LNCaP clone FGC (cell line): ENCODE data around the gene HES3.

Source experiments
- DNase-seq: peaks from one replicate; pipeline ENCODE4 v3.0.0-alpha.2; 2011; ENCODE audit warnings: low read depth
- H3K4me3 ChIP-seq: 2 replicates; pipeline ENCODE4 v1.5.1; 2011; ENCODE audit warnings: mild to moderate bottlenecking, low read depth, low read length, control low read depth
- TF ChIP-seq, protein P1 (sequence below): IDR thresholded peaks from 2 replicates; pipeline ENCODE4 v1.5.1; 2012; ENCODE audit warnings: mild to moderate bottlenecking; ENCODE audit not compliant: control insufficient read depth, insufficient read depth; ENCODE audit errors: extremely low read depth

Gene HES3

DNA sequence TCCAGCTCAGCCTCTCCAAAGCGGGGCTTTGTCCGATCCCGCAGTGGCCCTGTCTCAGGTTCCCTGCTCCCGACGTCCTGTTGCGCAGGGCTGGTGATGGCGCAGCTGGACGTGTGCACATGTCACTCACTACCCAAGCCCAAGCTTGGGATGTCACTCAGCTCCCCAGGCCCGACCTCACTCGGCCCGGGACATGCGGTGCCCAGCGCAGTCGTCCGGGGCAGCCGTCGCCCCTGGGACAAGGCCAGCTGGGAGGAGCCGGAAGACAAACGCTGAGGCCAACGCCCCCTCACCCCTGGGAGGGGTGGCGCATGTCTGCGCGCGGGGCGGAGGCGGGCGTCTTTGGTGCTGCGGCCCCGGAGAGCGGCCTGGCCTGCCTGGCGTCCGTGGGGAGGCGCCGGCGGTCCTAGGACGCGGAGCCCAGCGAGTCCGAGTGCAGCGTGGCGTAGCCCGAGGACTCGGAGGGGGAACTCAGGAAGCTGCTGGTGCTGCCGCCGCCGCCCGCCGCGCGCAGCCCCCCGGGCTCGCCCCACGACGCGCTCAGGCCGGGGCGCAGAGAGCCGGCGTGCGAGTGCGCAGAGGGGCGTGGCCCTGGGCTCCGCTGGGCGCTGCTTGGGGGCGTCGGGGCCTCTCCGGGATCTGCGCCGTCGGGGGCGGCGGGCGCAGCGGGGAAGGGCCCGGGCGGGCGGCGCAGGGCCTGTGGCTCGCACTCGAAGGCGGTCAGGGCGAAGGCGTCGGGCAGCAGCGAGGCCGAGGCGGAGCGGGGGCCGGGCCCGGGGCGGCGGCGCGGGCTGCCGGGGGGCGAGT lies 5.2 kb downstream of the HES3 start:
- H3K4me3 ChIP-seq, result no peak overlapping the region

GRCh38 chr1:6249739-6250689 lies 6.0 kb downstream of the HES3 start:
- no peak for DNase-seq
- H3K4me3 ChIP-seq, result no peak overlapping the region
- TF ChIP-seq, protein P1, sequence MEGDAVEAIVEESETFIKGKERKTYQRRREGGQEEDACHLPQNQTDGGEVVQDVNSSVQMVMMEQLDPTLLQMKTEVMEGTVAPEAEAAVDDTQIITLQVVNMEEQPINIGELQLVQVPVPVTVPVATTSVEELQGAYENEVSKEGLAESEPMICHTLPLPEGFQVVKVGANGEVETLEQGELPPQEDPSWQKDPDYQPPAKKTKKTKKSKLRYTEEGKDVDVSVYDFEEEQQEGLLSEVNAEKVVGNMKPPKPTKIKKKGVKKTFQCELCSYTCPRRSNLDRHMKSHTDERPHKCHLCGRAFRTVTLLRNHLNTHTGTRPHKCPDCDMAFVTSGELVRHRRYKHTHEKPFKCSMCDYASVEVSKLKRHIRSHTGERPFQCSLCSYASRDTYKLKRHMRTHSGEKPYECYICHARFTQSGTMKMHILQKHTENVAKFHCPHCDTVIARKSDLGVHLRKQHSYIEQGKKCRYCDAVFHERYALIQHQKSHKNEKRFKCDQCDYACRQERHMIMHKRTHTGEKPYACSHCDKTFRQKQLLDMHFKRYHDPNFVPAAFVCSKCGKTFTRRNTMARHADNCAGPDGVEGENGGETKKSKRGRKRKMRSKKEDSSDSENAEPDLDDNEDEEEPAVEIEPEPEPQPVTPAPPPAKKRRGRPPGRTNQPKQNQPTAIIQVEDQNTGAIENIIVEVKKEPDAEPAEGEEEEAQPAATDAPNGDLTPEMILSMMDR, result no peak

More for the DNA sequence above, 5.2 kb downstream of the HES3 start:
- TF ChIP-seq, protein P1, result no peak
- no peak for DNase-seq

DNA sequence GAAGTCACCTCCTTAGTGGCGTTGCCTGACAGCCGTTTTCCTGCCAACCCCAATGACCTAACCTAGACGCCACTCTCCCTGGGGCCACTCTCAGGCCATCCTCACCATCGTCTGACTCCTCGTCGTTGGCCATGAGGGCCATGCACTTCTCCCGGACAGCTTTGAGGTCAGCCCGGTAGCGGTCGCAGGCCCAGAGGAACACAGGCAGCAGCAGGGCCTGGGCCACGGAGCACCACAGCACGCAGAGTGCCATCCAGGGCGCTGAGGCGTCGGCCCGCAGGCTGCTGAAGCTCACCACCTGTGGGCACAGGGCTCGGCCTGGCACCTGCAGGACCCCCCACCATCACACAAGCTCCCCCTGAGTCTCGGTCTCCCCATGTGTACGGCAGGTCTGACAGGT lies 7.3 kb downstream of the HES3 start:
- no peak overlapping the region for H3K4me3 ChIP-seq
- TF ChIP-seq, protein P1, result no peak
- DNase-seq, result no peak

DNA sequence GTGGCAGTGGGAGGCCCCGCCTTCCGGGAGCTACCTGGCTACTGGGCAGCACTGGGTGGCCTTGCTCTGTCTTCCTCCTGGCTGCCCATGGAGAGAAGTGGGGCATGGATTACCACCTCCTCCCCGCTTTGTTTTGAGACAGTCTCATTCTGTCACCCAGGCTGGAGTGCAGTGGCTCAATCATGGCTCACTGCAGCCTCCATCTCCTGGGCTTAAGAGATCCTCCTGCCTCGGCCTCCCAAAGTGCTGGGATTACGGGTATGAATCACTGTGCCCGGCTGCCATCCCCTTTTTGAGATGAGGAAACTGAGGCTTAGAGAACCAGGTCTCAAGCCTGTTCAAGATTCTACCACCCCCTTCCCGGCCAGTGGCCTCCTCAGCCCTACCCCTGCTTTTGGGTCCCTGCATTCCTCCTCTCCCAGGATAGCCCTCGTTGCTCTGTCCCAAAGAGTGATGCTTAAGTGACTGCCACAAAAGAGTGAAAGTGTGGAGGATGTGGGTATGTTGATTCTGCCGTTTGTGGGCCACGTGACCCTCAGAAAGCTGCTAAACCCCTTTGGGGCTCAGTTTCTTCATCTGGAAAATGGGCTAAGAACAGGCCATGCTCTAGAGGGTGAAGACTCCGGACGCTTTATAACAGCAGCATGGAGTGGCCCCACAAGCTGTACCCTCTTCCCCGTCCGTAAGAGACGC lies 7.8 kb downstream of the HES3 start:
- TF ChIP-seq, protein P1, result no peak
- DNase-seq, result no peak
- H3K4me3 ChIP-seq, result no peak overlapping the region

DNA sequence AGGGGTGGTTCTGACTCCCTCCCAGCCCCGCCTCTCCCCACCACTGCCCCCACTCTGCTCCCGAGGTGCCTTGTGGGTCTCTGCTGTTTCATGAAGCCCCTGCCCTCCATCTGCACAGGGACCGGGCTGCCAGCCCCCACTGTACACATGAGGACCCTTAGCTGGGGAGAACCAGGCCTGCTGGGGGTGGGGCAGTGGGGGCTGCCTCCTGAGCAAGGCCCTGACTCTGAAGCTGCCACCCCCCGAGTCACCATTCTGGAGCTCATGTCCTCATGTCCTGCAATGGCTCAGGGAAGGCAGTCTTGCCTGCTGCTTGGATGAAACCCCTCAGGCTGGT lies 8.4 kb downstream of the HES3 start:
- no peak for DNase-seq
- TF ChIP-seq, protein P1, result no peak

DNA sequence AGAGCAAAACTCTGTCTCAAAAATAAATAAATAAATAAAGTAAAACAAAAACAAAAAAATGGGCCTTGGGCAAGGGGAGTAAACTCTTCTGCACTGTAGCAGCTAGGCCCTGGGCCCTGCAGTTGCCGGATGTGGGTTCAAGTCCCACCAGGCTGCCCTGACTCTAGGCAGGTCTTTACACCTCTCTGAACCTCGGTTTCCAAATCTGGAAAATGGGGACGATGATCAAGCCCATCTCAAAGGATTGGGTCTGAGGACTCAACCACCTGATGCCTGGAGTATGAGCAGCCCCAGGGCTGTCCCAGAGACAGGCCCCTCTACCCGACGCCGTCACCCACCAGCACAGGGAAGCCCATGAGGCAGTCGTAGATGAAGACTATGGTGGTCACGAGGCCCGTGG lies 9.4 kb downstream of the HES3 start:
- TF ChIP-seq, protein P1, result no peak
- DNase-seq, result no peak
- H3K4me3 ChIP-seq, result no peak overlapping the region

More for the DNA sequence above, 8.4 kb downstream of the HES3 start:
- no peak overlapping the region for H3K4me3 ChIP-seq
